ENCODE data around the gene PLA2G2D.

- TF ChIP-seq CTCF (IDR thresholded peaks at IDR 0.05; ENCODE audit: insufficient read depth, low read length) (no peak), GABPA (IDR thresholded peaks at IDR 0.05; ENCODE audit: low read depth) (no peak), POLR2AphosphoS5 (IDR thresholded peaks at IDR 0.05; ENCODE audit: low read depth) (no peak), REST (IDR thresholded peaks at IDR 0.05; ENCODE audit: insufficient replicate concordance, low read depth) (no peak)
Measured at GRCh38 chr1:20090119-20090518, 29.2 kb downstream of the PLA2G2D start.

Measured in HL-60 (cell line).